ENCODE data around the gene MSMP.

DNA sequence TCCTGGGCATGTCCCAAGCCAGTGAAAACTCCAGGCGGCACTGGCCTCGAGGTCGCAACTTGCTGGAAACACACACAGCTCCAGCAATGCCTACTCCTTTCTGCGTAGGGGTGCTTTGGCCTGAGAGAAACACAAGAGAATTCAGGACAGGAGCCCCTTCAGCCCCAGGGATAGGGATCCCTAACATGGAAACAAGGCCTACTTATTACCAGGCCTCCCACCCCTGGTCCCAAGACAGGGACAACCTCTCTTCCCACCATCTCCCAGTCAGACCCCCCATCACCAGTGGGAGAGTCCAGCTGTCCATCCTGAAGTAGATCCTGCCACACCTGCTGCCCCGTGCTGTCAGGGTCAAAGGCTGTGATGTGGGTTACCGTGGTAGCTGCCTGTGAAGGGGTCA is 13.8 kb downstream of the MSMP start:
- TF ChIP-seq EP300 (IDR thresholded peaks at IDR 0.05) (no peak), POLR2A (IDR thresholded peaks at IDR 0.05) (no peak)
- TF ChIP-seq, protein P1, sequence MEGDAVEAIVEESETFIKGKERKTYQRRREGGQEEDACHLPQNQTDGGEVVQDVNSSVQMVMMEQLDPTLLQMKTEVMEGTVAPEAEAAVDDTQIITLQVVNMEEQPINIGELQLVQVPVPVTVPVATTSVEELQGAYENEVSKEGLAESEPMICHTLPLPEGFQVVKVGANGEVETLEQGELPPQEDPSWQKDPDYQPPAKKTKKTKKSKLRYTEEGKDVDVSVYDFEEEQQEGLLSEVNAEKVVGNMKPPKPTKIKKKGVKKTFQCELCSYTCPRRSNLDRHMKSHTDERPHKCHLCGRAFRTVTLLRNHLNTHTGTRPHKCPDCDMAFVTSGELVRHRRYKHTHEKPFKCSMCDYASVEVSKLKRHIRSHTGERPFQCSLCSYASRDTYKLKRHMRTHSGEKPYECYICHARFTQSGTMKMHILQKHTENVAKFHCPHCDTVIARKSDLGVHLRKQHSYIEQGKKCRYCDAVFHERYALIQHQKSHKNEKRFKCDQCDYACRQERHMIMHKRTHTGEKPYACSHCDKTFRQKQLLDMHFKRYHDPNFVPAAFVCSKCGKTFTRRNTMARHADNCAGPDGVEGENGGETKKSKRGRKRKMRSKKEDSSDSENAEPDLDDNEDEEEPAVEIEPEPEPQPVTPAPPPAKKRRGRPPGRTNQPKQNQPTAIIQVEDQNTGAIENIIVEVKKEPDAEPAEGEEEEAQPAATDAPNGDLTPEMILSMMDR (IDR thresholded peaks at IDR 0.05) = no peak
